Occipital lobe (tissue), 2 donors: ENCODE results near the gene MBD4. TPM values are rescaled to one million over a fixed set of nuclear protein-coding genes. Genes with fewer than 3 reads are reported as not detected.
"Not testable (repeated sequence)": the region's sequence is repeated elsewhere in the genome, so short reads cannot be mapped to it uniquely, and the experiment has no call there.

Source experiments
- DNase-seq: peaks from one replicate; lab custom pipeline; 2025; lab: John Stamatoyannopoulos, UW
- total RNA-seq: library from RNA; depleted of rRNA; stranded (reverse); fragments of >200 nt; gene quantifications from one replicate; pipeline ENCODE4 v1.2.3, GENCODE V29; 2014

Gene MBD4
- total RNA-seq: 29.0 TPM

DNA sequence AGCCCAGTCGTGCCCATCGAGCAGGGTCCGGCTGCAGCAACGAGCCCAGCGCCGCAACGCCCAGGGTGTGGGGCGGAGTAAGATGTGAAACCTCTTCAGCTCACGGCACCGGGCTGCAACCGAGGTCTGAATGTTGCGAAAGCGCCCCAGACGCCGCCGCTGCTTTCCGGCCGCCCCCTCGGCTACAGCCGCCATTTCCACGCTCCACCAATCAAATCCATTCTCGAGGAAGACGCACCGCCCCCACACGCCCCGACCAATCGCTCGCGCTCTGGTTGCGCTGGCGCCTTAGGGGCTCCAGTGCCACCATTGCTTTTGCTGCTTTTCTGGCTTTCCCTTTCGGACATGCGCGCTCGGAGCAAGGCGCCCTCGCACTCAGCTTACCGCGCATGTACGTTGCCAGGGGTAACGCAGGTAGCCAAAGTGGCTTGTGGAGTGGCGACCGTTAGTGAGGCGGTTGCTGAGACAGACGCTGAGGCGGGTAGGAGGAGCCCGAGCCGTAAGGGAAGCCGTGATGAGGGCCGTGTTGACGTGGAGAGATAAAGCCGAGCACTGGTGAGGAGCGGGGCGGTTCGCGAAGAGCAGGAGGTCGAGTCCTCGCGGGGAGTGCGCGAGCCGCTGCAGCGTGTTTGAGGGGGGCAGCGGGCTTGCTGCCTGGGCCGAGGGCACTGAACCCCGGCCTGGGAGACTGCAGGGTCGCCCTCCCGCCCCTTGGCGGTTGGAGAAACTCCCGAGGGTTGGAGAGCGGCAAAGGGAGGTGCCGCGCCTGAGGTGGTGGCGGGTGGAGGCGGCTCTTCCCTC, at the start of gene MBD4, which contains the start of gene IFT122:
Gene MBD4 (minus strand): TSS at position 132 of the 801 bp plus-strand sequence. CDS start 115 bp downstream, at position 17.
Gene IFT122 (plus strand): TSS at position 408 of the 801 bp plus-strand sequence. CDS start 107 bp downstream, at position 515.
- peak; percentile 98 for DNase-seq

DNA sequence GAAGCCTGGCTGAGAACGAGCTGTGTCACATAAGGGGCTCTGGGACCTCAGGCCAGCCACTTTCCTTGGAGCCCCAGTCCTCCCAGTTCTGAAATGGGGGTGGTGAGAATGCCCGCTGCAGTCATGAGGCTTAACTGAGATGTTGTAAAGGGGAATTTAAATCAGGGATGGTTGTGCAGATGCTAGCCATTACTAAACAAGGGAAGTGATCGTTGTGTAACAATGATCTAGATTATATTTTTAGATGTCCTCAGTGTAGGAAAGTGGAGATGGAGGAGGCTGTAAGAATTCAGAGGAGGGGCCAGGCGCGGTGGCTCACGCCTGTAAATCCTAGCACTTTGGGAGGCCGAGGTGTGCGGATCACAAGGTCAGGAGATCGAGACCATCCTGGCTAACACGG, 49.5 kb upstream of the MBD4 start:
- not testable (repeated sequence) for DNase-seq

DNA sequence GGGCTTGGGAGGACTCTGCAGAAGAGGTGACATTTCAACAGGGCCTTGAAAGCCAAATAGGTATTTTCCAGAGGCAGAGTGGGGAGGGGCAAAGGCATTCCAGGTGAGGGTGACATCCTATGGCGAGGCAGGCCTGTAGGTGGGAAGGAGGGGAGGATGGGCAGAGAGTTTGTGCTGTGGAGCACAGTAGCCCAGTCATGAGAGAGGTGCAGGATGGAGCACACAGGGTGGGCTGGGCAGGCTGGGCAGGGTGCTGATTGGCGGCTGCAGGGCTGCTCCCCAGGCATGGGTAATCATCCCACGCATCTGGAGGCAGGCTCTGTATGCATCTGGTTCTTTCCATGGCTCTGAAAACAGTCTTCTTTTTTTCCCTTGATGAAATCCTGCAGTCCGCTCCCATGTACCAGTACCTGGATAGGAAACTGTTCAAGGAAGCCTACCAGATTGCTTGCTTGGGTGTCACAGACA, 48.2 kb upstream of the MBD4 start:
- not testable (repeated sequence) for DNase-seq

DNA sequence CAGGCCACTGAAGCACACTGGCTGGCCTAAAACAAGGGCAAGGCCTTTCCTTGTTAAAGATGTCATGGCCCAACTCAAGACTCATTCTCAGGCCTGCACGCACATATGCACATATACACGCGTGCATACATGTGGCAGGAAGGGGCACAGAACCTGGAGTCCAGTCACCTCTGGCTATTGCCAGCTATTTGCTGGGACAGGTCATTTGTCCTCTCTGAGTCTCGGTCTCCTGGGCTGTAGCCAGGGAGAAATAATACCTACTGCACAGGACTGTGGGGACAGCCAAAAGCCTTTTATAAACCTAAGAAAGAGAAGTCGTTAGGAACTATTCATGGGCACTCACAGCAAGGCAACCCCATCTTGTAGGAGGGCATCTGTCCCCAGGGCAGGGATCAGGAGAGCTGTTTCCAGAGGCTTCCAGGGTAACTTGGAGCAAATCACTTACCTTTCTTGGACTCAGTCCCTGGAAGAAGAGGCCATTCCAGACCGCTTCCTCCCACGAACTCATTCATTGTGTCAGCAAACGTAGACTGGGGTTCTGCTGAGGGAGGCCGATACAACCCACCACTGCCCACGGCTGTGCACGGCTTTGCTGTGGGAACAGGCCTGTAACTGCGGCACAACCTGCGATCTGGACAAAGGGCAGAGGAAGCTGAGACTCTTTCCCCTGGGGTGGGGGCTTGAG, 47.6 kb upstream of the MBD4 start:
- no peak for DNase-seq

DNA sequence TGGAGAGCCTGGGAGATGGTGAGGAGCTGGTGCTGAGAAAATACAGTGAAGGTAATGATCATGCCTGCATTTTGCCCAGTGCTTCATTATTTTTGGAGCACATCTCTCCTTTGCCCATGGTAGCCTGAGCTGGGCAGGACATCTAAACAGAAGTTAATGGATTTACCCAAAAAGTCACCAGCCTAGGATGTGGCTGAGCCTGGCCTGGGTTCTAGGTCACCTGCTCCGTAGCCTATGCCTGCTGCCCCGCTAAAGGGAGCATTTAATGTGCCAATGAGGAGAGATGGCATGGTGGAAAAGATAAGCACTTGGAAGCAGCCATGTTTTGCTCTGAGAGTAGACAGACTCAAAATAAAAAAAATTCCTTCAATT, 46.9 kb upstream of the MBD4 start:
- no peak for DNase-seq

DNA sequence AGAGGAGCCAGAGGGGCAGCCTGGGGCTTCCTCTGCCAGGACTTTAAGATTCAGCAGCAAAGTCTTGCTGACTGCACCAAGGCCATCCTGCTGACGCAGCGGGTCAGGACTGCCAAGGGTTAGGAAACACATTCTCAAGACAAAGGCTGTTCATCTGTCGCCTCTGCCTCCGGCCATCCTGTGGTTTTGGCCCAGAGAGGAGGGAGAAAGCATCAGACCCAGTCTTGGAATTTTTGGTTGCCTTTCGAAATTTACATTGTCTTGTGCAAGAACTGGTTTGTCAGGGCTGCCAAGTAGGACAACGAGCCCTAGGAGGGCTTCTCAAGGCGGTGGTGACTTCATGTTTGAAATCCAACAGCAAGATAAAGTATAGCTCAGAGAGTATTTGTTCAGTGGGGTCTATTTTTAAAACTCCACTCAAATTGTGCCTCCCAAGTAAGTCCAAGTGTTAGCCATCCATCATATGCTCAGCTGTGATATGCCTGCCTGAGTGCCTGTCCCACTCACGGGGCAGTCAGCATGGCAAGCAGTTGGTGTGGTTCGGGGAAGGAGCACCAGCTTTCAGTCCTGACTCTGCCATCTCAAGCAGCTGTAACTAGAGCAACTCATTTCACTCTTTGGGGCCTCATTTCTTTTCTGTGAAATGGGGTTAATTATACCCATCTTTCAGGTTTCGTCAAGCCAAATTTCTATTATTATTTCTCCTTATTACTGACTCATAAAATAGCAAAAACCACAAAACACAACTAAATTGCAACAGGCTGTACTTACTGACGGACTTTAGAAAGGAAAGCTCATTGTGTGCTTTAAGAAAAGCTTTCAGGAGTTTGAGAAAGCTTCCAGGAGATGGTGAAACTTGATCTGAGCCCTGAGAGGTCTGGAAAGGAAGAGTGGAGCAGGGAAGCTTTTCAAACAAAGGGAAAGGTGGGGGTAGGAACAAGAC, 46.2 kb upstream of the MBD4 start:
- DNase-seq: peak; percentile 35

DNA sequence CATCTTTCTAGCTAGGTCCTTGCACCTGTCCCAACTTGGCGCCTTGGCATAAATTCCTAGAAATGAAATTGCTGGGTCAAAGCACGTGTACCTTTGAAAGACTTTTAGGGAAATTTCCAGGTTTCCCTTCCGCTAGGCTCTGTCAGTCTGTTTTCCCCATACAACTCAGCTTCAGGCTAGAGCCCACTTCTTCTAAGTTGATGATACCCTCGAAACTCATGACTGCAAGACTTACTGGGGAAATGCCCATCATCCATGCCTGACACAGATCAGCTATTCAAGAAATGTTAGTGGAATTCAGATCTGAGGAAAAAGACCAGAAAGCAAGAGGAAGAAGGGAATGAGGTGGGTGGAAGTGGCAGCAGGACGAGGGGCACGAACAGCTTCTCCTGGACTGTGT, 45.4 kb upstream of the MBD4 start:
- not testable (repeated sequence) for DNase-seq

DNA sequence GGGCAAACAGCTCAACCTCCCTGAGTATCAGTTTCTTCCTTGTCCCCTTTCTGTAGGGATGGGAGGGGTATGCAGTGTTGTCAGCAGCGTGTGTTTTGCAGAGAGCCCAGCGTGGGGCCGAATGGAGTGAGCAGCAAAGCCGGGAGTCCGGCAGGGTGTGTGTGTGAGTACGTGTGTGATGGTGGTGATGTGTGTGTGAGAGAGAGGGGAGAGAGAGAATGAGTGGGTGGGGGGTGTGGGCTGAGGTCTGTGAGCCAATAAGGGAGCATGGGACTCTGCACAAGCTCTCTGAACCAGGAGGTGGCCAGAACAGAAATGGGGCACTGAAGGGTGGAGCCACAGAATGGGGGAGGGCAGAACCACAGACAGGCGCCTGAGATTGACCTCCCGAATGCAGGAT, 44.1 kb upstream of the MBD4 start:
- DNase-seq: no peak

DNA sequence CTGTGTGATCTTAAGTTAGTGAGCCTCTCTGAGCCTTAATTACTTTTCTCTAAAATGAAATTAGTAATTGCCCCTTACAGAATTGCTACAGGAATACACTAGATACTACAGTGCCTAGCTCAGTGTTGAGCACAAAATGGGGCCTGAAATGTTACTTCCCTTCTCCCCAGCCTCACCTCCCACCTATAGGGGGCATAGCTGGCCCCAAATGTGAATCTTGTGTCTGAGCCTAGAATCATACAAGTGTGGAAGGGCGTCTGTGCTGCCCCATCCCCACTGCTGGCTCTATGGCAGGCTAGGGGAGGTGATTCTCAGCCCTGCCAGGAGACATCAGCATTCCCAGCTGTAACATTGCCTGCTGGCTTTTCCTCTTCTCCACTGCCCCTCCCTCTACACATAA, 43.0 kb upstream of the MBD4 start:
- no peak for DNase-seq

DNA sequence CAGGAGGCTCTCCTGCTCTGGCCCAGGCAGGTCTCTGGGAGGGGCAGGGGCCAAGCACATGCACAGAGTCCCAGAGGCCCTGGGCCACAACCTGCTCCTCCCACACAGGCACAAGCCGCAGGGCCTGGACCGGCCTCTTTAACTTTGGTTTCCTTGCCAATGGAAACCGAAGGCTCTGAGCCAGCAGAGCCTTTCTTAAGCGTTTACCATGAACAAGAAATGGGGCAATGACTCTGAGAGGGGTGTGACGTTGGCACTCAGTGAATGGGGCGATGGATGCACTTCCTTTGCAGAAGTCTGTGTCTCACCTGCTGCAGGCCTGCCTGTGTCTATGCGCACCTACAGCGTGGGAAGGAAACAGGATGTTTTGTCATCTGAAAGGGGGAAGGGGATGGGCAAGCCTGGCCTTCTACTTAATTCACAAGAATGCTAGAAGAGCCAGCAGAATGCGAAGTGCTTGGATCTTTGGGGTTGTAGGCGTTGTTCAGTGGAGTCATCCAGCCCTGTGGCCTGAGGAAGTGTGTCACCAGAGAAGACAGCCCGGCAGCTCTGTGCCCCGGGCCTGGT, 42.1 kb upstream of the MBD4 start:
- DNase-seq: peak; percentile 24

DNA sequence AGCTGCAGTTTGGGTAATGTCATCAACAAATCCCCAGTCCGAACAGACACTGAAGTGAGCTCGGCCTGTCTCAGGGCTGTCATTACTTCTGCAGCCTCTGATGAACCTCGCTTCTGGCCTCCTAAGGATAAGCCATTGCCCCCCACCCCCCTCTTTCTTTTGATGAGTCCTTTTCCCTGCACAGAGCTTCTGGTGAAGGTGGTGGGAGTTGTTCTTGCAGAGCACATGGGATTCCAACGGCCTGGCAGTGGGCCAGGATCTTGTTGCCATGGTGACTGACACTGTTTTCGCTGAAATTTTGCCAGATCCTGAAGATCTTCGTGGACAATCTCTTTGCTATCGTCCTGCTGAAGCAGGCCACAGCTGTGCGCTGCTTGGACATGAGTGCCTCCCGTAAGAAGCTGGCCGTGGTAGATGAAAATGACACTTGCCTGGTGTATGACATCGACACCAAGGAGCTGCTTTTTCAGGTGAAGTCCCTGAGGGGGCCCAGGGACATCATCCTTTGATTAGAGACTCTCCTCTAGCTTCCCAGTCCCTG, 41.5 kb upstream of the MBD4 start:
- peak; percentile 22 for DNase-seq

DNA sequence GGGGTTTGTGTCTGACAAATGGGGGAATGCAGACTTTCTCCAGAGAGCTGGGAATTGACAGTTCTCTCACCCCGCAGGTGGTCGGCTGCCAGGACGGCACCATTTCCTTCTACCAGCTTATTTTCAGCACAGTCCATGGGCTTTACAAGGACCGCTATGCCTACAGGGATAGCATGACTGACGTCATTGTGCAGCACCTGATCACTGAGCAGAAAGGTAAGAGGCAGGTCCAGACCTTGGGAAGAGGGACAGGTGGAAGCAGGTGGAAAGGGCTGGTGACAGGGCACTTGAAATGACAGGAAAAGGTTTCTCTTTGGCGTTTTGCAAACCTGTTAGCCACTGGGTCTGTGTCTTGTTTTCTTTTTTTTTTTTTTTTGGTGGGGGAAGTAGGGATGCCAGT, 36.8 kb upstream of the MBD4 start:
- no peak for DNase-seq

DNA sequence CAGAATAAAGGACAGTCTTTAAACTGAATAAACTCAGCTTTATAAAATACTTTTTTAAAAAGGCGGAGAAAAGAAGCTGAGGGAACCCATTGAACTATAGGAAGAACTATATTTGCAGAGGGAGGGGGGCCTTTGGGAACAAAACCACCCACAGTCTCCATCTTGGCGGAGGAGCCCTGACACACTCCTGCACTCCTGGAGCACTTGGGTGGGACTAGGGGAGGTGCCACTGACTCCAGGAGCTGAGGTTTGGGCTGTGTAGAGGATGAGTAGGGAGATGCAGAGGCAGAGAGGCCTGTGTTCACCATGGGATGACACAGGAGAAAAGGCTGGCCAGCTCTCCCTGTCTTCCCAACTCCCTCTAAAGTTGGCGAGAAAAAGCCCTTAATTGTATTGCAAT, 36.1 kb upstream of the MBD4 start:
- DNase-seq: no peak

DNA sequence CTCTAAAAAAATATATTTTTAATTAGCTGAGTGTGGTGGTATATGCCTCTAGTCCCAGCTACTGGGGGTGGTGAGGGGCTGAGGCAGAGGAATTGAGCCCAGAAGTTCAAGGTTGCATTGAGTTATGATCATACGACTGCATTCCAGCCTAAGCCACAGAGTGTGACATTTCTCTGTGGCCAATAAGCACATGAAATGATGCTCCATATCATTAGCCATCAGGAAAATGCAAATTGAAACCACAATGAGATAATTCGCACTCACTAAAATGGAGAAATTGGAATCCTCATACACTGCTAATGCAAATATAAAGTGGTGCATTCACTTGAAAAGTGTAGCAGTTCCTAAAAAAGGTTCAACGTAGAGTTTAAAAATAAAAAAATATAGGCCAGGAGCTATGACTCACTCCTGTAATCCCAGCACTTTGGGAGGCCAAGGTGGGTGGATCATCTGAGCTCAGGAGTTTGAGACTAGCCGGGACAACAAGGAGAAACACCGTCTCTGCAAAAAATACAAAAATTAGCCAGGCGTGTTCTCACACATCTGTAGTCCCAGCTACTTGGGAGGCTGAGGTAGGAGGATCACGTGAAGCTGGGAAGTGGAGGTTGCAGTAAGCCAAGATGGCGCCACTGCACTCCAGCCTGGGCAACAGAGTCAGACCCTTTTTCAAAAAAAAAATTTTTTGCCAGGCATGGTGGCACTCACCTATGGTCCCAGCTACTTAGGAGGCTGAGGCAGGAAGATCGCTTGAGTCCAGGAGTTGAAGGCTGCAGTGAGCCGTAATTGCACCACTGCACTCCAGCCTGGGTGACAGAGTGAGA, 35.4 kb upstream of the MBD4 start:
- DNase-seq: peak; percentile 27

DNA sequence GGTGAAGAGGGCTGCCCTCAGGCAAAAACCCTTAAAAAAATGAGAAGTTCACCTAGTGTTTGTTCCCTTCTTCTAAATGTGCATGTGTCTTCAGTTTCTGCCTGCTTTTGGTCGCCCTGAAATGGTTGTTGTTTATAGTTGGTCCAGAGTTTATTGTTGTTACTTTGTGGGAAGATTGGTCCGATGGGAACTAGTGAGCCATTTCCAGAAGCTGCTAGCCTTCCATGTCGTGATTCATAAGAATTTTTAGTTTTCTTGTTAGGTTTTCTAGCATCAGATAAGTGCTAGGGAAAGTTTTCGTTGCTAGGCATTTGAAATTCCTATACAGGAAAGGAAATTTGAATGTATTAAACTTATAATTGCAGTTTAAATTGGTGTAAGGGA, 34.0 kb upstream of the MBD4 start:
- no peak for DNase-seq

DNA sequence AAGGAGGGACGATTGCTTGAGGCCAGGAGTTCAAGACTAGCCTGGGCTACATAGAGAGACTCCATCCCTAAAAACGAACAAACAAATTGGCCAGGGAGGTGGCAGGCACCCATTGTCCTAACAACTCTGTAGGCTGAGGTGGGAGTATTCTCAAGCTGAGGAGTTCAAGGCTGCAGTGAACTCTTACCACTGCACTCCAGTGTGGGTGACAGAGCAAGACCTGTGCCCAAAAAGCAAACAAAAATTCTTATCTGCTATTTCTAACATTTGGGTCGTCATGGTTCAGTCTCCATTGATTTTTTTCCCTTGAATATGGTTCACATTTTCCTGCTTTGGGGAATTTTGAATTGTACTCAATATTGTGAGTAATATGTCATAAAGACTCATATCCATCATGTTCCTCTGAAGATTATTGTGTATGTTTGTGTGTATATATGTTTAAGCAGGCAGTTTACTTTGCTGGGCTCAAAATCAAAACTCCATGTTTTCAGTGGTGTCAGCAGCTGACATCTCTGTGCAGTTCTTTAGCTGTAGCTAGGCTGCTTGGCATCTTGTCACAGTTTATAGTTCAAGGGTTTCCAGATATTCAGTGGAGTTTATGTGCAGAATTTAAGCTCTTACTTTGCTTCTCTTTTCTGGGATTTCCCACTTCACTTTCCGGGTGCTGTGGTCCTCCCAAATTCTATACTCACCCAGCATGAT, 33.5 kb upstream of the MBD4 start:
- DNase-seq: no peak

DNA sequence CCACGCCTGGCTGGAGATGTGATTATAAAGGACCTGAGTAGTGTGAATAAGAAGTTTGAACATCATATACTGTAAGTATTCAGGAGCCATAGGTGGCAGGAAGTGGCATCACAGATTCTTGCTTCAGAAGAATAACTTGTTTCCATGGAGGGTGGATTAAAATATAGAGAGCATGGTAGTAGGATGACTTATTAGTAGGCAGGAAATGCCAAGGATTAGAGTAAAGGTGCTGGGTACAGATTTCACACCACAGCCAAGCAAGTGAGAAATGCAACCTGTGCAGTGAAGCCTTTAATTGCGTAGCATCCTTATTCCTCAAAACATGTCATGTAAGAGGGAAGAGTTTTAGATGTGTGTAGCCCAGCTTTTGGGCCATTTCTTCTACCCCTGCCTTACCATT, 31.1 kb upstream of the MBD4 start:
- DNase-seq: no peak

DNA sequence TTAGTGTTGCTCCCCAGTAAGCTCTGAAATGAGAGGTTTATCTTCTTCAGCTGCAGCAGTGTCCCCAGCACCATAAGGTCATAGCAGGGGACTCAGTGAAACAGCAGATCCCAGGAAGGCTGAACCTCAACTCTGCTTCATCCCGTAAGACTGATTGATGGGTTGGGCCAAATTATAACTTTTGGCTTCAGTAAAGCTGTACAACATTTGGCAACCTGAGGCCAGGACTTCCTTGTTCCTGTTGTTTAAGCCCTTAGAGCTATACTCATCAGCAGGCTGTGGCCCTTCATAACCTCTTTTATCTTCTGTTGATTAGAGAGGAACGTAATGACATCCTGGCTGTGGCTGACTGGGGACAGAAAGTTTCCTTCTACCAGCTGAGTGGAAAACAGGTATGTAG, 29.3 kb upstream of the MBD4 start:
- no peak for DNase-seq

DNA sequence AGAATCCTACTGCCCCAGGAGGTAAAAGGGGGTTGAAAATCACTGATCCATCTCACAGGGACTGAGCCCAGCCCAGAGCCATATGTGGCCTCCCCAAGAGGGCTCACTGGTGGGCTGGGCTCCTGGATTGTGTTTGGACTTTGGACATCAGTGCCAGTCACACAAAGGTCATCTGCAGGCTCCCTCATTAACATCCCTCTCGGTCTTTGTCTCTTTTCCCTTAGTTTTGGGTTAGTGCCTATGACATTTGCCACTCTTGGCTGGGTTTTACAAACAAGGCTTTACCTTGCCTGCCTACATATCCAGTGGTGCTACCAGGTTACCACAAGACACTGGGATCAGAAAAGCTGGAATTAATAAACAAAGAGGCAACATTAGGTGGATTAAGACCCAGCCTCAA, 28.2 kb upstream of the MBD4 start:
- DNase-seq: no peak

DNA sequence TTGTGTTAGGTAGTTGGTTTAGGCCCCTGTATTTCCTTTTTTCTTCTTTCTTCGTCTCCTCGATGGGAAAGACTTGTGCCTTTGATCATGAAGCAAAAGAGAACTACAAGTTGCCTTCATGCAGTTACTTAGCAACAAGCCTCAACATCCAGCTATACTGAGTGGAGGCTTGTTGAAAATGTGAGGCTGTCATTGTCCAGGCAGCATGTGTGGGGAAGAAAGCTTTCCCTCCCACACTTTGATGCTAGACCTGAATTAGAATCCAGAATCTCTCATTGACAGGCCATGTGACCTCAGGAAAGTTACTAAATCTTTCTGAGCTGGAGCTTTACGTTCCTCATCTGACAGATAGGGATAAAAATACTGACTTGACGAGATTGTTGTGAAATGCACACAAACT, 24.0 kb upstream of the MBD4 start:
- no peak for DNase-seq
